HG02840 (cell line): ENCODE data around the gene KLF7.

ENCODE experiments used
- ATAC-seq: cut with Tn5 transposase; IDR thresholded peaks from one replicate; pipeline ENCODE4 v1.9.1; 2021; ENCODE audit warnings: mild to moderate bottlenecking, moderate library complexity, moderate number of reproducible peaks; ENCODE audit not compliant: unreplicated experiment, low FRiP score

KLF7 gene

GRCh38 chr2:207130958-207131521 lies 34.7 kb downstream of the KLF7 start:
- no peak for ATAC-seq

DNA sequence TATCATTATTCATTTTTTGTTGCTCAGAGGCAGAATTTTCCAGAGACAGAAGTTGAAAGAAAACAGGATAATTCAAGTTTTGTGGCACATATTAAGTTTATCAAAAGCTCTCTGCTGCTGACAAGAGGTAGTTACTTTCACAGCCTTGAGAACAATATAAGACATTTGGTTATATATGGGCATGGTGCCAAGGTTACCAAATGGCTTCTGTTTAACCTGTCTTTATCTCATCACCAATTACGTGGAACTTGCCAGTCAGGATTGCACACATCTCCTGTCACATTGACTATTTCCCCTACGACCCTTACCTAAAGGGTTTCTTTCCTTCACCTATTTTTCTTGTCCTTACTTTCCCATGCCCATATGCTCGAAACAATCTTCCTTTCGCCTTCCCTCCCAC lies 35.9 kb downstream of the KLF7 start:
- ATAC-seq, result no peak

- ATAC-seq, result no peak
Observed at GRCh38 chr2:207128867-207129266, 36.9 kb downstream of the KLF7 start.

GRCh38 chr2:207126724-207127308 lies 38.9 kb downstream of the KLF7 start:
- no peak for ATAC-seq

GRCh38 chr2:207123776-207124391 lies 41.9 kb downstream of the KLF7 start:
- ATAC-seq, result no peak

GRCh38 chr2:207123335-207123744 lies 42.4 kb downstream of the KLF7 start:
- no peak for ATAC-seq

DNA sequence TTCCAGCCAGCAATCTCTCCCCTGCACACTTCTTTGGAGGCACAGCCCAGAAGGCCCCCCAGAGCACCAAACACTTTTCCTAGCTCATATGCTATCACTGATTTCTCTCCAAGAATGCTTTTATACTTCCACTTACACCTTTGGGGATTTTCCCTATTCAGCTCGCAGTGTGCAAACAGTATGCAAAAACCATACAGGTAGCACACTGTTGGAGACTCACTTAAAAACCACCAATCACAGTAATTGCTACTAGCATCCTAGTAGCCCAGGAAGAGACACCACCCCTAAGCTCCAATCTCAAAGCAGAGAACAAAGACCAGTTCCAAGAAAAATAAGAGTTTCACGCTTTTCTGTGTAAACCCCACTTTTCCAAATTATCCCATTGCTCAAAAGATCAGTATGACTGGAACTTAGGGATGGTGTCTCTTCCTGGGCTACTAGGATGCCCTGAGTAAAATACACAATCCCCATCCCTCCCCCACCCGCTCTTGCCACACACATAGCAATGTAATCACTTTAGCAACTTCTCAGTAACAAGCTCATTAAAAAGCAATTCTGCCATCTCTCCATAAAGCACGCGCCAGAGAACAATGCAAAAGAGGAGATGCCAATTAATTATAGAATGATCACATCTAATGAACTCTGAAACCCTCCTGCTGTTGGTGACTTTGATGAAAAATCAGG lies 43.0 kb downstream of the KLF7 start:
- no peak for ATAC-seq

DNA sequence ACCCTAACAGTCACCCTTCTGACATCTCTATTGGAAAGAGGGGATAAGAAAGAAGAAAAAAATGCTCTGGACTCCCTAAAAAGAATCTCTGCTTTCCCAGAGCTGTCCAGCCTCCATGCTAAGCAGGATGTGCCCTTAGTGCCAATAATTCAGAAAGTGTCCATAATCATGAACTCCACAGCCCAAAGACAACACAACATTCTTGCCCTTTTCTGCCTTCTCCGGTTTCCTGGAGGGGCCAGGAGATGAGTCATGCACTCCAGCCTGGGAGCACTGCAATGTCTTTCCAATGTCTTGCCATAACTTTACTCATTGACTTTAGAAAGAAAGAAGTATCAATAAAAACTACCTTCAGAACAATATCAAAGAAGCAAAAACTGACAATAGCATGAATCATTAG lies 44.0 kb downstream of the KLF7 start:
- ATAC-seq, result no peak

DNA sequence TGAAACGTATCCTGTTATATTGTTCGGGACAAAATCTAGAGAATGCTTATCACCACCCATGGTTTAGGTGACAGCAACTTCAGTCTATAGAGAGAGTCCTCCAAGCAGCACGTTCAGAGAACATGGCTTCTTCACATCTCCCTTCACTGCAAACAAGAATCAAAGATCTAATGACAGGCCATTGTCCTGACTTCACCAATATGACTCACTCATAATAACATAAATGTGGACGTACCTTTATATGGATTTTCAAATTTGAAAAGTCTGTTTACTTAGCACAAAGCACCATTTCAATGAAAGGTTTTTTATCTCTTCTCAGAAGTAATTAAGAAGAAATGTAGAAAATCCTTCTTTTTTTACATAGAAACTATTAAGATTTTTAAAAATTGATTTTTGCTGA lies 46.7 kb downstream of the KLF7 start:
- ATAC-seq, result no peak

DNA sequence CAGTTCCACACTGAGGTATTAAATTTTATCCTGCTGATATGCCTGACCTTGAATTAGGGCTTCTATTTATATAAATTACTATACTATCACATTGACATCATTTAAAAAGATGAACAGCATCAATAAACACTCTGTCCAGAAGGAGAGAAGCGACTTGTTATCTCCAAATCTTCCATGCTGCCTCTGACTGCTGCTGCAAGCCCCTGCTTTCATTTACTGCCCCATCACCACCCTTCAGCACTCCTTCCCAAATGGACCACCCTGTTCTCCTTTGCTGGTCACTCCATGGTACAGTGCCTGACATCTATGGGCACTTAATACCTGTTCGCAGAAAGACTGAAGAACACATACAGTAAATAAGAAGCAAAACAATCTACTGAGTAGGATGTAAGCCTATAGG lies 48.1 kb downstream of the KLF7 start:
- ATAC-seq, result no peak

GRCh38 chr2:207115715-207116364 lies 49.9 kb downstream of the KLF7 start:
- ATAC-seq, result no peak

DNA sequence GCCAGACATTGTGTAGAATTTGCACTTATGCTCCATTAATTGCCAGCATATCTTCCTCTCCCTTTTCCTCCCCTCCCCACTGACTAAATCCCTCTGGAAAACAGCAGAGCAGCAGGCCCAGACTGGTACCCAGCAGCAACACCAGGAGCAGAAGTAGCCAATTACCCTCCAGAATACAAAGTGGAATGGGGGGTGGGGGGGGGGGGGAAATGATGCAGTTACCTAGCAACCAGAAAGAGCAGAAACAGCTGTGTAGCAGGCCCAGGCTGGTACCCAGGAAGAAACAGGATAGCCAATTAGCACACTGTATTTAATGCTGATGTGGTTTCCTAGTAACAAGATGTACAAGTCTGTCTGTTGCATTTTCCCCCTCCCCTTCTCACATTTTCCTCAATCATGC lies 52.3 kb downstream of the KLF7 start:
- ATAC-seq, result no peak

DNA sequence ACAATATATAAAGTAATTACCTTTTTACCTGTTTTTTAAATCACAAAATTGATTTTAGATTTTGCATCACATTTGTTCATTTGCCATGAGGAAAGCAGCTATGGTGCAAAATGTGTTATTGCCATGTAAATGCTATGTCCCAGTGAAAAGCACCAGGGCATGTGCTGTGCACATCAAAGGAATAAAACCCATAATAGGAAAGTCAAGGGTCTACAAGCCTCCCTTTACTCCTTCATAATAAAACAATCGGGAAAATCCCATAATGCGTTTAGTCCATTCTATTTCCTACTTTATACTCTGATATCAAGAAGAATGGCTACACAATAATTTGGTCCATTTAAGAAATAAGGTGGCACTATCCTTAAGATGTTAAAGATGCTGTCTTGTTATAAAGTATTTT lies 53.0 kb downstream of the KLF7 start:
- no peak for ATAC-seq

- no peak for ATAC-seq
Observed at GRCh38 chr2:207112383-207112782, 53.4 kb downstream of the KLF7 start.

DNA sequence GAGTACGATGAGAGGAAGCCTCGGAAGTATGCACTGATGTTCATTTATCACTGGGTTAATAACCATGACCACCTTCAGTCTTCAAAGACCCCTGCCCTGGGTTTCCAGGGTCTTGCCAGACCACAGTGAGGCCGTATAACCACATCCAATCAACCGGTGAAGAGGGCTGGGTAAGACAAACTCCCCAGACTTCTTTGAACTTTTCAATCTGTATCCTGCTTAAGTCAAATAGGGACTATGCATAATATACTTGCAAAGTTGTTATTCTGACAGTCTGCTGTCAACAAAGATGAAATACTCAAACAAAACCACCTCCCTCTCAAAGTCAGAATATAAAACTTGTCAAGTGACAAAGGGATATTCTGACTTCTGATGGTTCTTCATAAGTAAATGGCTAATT lies 54.0 kb downstream of the KLF7 start:
- ATAC-seq, result no peak

GRCh38 chr2:207110715-207111114 lies 55.0 kb downstream of the KLF7 start:
- ATAC-seq, result no peak

DNA sequence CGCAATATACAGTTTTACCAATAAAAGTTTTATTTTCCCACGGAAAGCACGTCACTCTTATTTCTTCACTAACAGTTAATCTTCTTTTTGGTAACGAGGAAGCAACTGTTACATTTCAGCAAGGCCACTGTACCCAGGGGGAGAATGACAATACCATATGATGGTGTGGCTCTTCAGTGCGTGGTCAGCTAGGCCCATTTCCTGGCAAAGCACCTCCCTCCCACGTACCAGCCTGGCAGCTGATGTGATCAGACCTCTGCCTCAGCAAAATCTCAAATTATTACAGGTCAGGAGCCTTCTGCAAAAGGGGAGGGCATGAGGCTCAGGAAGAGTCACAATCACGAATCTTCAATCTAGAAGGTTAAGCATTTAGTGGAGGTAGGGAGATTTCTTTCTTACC lies 55.4 kb downstream of the KLF7 start:
- ATAC-seq, result no peak

DNA sequence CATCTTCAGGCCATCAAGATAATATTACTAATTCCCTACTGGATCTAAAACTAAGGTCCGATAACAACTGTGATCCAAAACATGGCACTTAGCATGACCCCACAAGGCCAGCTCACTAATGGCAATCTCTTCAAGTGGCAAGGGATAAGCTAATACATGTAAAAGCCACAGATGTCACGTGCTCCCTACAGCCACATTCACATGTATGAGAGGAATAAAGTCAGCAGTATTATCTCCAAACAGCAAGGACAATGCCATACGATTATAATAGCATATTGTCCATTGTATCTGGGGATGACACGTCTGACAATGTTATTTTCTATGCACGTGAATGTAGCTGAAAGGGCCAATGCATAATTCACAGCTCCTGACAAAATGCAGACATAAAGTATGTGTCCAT lies 56.0 kb downstream of the KLF7 start:
- ATAC-seq, result no peak

- no peak for ATAC-seq
Observed at GRCh38 chr2:207108440-207108839, 57.3 kb downstream of the KLF7 start.

GRCh38 chr2:207107551-207107950 lies 58.2 kb downstream of the KLF7 start:
- no peak for ATAC-seq

- ATAC-seq, result no peak
Observed at GRCh38 chr2:207107131-207107530, 58.6 kb downstream of the KLF7 start.
